ENCODE measurements around the gene SZRD1. TPM values are rescaled to one million over a fixed set of nuclear protein-coding genes. Genes with fewer than 3 reads are reported as not detected.

Gene SZRD1
- total and polyA plus RNA-seq, 9 of the 15 experiments (the other 6 are each of a cell fraction or from before 2014, with no cell fraction given), result 3.9 to 149 (median 82.5) TPM

- peak; percentile 50; the same call in 1 of the 2 replicates for TF ChIP-seq MGA (IDR thresholded peaks at IDR 0.05)
- TF ChIP-seq ATF2 (CRISPR knock-in tag; IDR thresholded peaks at IDR 0.05), result no peak
- peak; percentile 52; the same call in 1 of the 2 replicates for TF ChIP-seq HLTF (IDR thresholded peaks at IDR 0.05)
- TF ChIP-seq EP400 (IDR thresholded peaks at IDR 0.05), result peak; percentile 90
- TF ChIP-seq ZNF707 (CRISPR knock-in tag; conservative IDR thresholded peaks at IDR 0.05), result no peak
- peak; percentile 97 for TF ChIP-seq TOE1 (IDR thresholded peaks at IDR 0.05; ENCODE audit: borderline replicate concordance)
- no peak for TF ChIP-seq TOE1 (CRISPR knock-in tag; IDR thresholded peaks at IDR 0.05; ENCODE audit: borderline replicate concordance, low read depth)
- peak; percentile 84; the same call in 1 of the 2 replicates for TF ChIP-seq TGIF2 (CRISPR knock-in tag; IDR thresholded peaks at IDR 0.05)
- peak in 1 of 2 experiments; percentile 3; a peak in 1 of 4 replicates for TF ChIP-seq SRF (CRISPR knock-in tag; IDR thresholded peaks at IDR 0.05)
- peak; percentile 41 for TF ChIP-seq ARID1B (IDR thresholded peaks at IDR 0.05)
- peak in 1 of 3 experiments; percentile 26; a peak in 2 of 6 replicates for TF ChIP-seq CTCF (IDR thresholded peaks at IDR 0.05 in 2 of 3, conservative IDR thresholded peaks at IDR 0.05 in 1 of 3; ENCODE audit: insufficient read depth in 2 of 3, low read depth in 1 of 3, low read length in 3 of 3)
- 0 out of 2 replicates have a peak, but pooled peaks have one; percentile 15 for TF ChIP-seq GATAD2A (IDR thresholded peaks at IDR 0.05)
Measured at GRCh38 chr1:16367258-16367967, 371 bp downstream of the SZRD1 start (continued).
